ENCODE data around the gene EIF4ENIF1.

DNA sequence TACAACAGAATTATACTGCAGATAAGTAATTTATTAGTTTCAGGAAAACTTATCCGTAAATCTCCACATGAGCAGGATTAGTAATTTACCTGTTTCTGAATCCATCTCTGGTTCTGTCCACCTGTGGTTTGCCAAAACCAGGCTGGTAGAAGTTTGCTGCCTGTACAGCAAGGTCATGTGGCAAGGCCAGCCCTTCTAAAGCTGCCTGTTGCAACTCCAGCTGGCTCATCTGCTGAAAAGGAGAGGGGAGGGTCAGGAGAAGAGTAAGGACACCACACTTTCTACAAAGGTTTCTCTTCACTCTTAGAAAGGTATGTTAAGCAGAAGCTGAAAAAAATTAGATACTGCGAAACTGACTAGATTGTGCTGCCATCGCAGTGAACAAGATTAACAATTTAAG, 42.3 kb downstream of the EIF4ENIF1 start:
- TF ChIP-seq, protein P1, sequence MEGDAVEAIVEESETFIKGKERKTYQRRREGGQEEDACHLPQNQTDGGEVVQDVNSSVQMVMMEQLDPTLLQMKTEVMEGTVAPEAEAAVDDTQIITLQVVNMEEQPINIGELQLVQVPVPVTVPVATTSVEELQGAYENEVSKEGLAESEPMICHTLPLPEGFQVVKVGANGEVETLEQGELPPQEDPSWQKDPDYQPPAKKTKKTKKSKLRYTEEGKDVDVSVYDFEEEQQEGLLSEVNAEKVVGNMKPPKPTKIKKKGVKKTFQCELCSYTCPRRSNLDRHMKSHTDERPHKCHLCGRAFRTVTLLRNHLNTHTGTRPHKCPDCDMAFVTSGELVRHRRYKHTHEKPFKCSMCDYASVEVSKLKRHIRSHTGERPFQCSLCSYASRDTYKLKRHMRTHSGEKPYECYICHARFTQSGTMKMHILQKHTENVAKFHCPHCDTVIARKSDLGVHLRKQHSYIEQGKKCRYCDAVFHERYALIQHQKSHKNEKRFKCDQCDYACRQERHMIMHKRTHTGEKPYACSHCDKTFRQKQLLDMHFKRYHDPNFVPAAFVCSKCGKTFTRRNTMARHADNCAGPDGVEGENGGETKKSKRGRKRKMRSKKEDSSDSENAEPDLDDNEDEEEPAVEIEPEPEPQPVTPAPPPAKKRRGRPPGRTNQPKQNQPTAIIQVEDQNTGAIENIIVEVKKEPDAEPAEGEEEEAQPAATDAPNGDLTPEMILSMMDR (IDR thresholded peaks at IDR 0.05), result no peak
- TF ChIP-seq POLR2AphosphoS5 (IDR thresholded peaks at IDR 0.05) (no peak), POLR2A (IDR thresholded peaks at IDR 0.05) (no peak)
